ENCODE data around the gene ANKDD1A.

Gene ANKDD1A

DNA sequence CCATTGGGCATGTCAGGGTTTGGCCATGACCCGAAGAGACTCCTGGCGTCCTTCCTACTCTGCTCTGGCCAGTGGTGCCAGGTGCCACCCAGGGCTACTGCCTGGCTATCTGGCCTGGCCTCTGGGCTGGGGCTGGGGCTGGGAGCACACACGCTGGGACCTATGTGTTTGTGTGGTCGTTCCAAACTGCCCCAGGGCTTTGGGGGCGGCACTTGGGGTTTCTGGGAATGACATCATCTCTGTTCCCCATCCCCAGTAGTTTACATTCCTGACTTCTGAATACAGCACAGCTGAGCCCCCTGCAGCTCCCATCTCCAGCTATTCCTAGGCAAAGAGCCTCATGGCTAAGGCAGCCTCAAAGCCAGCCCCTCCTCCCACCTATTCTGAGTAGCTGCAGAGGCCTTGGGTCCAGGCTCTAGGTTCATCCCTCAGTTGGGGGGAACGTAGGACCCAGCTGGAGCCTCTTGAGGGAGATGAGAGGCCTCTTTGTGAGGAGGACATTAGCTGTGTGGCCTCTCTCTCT is 45.6 kb upstream of the ANKDD1A start:
- peaks cover 4% of the 10 kb centered on the region for H3K79me1 ChIP-seq (ENCODE audit: low read length)
- no peak overlapping the region for H3K4me3 ChIP-seq (ENCODE audit: low read length)
- H4K5ac ChIP-seq (ENCODE audit: low read length) = no peak overlapping the region
- H3K27me3 ChIP-seq (ENCODE audit: insufficient read depth, low read length, poor library complexity) = no peaks in the 10 kb centered on the region
- peak overlapping the region; percentile 49 for H3K56ac ChIP-seq (ENCODE audit: low read length)
- no peak overlapping the region for H2BK120ac ChIP-seq (ENCODE audit: low read depth, low read length)
- H3K18ac ChIP-seq (ENCODE audit: low read length) = no peak overlapping the region
- no peak overlapping the region for H2AK5ac ChIP-seq (ENCODE audit: low read length)
- WGBS (ENCODE audit: extremely low coverage, insufficient coverage, low lambda C conversion rate) = no CpG with 5 or more reads among the region's 6 CpGs
- H2BK15ac ChIP-seq (replicated peaks; ENCODE audit: low read depth) = no peak overlapping the region
- H3K4me1 ChIP-seq (ENCODE audit: control insufficient read depth, low read depth, low read length) = peaks cover 9% of the 10 kb centered on the region
- H3K79me2 ChIP-seq (ENCODE audit: control insufficient read depth, insufficient read depth, low read length) = no peaks in the 10 kb centered on the region
- no peak overlapping the region for H2BK5ac ChIP-seq (ENCODE audit: low read length)
- peaks cover 3% of the 10 kb centered on the region for H3K36me3 ChIP-seq (ENCODE audit: control insufficient read depth, insufficient read depth, low read length)
- no peak overlapping the region for H3K4ac ChIP-seq (ENCODE audit: low read depth, low read length)
- no peak overlapping the region for H3K27ac ChIP-seq (ENCODE audit: low read depth, low read length)
- peak; percentile 94 for DNase-seq
- no peak overlapping the region for H4K8ac ChIP-seq (ENCODE audit: low read depth, low read length)
- peak overlapping the region; percentile 36 for H3K9ac ChIP-seq (ENCODE audit: low read length)
- no peak overlapping the region for H3K23ac ChIP-seq (ENCODE audit: low read length)
- no peak overlapping the region for H3K4me2 ChIP-seq (ENCODE audit: low read length)

DNA sequence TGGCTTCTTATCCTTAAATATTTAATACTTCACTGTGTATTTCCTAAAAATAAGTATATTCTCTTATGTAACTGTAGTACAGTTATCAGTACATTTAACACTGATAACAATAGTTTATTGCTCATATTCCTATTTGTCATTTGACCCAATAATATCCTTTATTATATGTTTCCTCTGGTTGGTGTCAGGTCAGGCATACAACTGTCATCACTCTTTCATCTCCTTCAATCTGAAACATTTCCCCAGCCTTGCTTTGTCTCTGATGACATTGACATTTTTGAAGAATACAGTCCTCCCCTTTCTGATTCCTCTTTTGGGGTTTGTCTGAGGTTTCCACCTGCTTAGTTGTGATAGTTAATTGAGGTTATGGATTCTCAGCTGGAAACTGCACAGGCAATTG is 42.2 kb upstream of the ANKDD1A start:
- Histone ChIP-seq H3K4me3 (ENCODE audit: low read length) (no peak overlapping the region), H3K79me2 (ENCODE audit: control insufficient read depth, insufficient read depth, low read length) (no peaks in the 10 kb centered on the region), H4K5ac (ENCODE audit: low read length) (no peak overlapping the region), H3K56ac (ENCODE audit: low read length) (no peak overlapping the region), H3K27ac (ENCODE audit: low read depth, low read length) (no peak overlapping the region), H3K9ac (ENCODE audit: low read length) (no peak overlapping the region), H4K8ac (ENCODE audit: low read depth, low read length) (no peak overlapping the region), H3K4me2 (ENCODE audit: low read length) (no peak overlapping the region), H3K23ac (ENCODE audit: low read length) (no peak overlapping the region), H2BK120ac (ENCODE audit: low read depth, low read length) (no peak overlapping the region), H3K27me3 (ENCODE audit: insufficient read depth, low read length, poor library complexity) (no peaks in the 10 kb centered on the region), H2BK15ac (replicated peaks; ENCODE audit: low read depth) (no peak overlapping the region), H3K36me3 (ENCODE audit: control insufficient read depth, insufficient read depth, low read length) (peaks cover 1% of the 10 kb centered on the region), H3K4me1 (ENCODE audit: control insufficient read depth, low read depth, low read length) (peaks cover 5% of the 10 kb centered on the region), H3K18ac (ENCODE audit: low read length) (no peak overlapping the region), H2AK5ac (ENCODE audit: low read length) (no peak overlapping the region), H3K4ac (ENCODE audit: low read depth, low read length) (no peak overlapping the region), H2BK5ac (ENCODE audit: low read length) (no peak overlapping the region), H3K79me1 (ENCODE audit: low read length) (peaks cover 2% of the 10 kb centered on the region)
- DNase-seq = no peak

DNA sequence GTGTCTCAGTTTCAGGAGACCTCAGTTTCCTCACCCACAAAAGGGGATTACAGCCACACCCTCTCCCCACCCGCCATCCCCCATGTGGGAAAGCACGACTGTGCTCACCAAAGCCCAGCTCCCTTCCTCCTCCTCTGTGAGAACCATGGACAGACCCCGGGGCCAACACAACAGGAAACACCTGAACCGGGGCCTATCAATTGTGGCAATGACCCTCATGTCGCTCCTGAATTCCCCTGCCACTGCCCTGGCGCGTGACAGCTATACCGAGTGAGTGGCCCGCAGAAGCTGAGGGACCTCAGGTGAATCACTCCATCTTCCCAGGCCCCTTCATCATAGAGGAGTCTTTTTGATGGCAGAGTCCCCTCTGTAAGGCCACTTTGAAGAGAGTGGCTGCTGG is 41.3 kb upstream of the ANKDD1A start:
- no peaks in the 10 kb centered on the region for H3K79me2 ChIP-seq (ENCODE audit: control insufficient read depth, insufficient read depth, low read length)
- no peak for DNase-seq
- no peak overlapping the region for H3K4me2 ChIP-seq (ENCODE audit: low read length)
- no peak overlapping the region for H4K5ac ChIP-seq (ENCODE audit: low read length)
- no peak overlapping the region for H3K9ac ChIP-seq (ENCODE audit: low read length)
- H2BK5ac ChIP-seq (ENCODE audit: low read length) = no peak overlapping the region
- H3K4ac ChIP-seq (ENCODE audit: low read depth, low read length) = no peak overlapping the region
- H2BK15ac ChIP-seq (replicated peaks; ENCODE audit: low read depth) = no peak overlapping the region
- H3K4me1 ChIP-seq (ENCODE audit: control insufficient read depth, low read depth, low read length) = peaks cover 11% of the 10 kb centered on the region
- peaks cover 1% of the 10 kb centered on the region for H3K36me3 ChIP-seq (ENCODE audit: control insufficient read depth, insufficient read depth, low read length)
- H4K8ac ChIP-seq (ENCODE audit: low read depth, low read length) = no peak overlapping the region
- H3K27me3 ChIP-seq (ENCODE audit: insufficient read depth, low read length, poor library complexity) = no peaks in the 10 kb centered on the region
- no CpG with 5 or more reads among the region's 9 CpGs for WGBS (ENCODE audit: extremely low coverage, insufficient coverage, low lambda C conversion rate)
- no peak overlapping the region for H2AK5ac ChIP-seq (ENCODE audit: low read length)
- no peak overlapping the region for H3K23ac ChIP-seq (ENCODE audit: low read length)
- peaks cover 2% of the 10 kb centered on the region for H3K79me1 ChIP-seq (ENCODE audit: low read length)
- no peak overlapping the region for H3K4me3 ChIP-seq (ENCODE audit: low read length)
- no peak overlapping the region for H3K18ac ChIP-seq (ENCODE audit: low read length)
- H3K56ac ChIP-seq (ENCODE audit: low read length) = no peak overlapping the region
- no peak overlapping the region for H3K27ac ChIP-seq (ENCODE audit: low read depth, low read length)
- H2BK120ac ChIP-seq (ENCODE audit: low read depth, low read length) = no peak overlapping the region

DNA sequence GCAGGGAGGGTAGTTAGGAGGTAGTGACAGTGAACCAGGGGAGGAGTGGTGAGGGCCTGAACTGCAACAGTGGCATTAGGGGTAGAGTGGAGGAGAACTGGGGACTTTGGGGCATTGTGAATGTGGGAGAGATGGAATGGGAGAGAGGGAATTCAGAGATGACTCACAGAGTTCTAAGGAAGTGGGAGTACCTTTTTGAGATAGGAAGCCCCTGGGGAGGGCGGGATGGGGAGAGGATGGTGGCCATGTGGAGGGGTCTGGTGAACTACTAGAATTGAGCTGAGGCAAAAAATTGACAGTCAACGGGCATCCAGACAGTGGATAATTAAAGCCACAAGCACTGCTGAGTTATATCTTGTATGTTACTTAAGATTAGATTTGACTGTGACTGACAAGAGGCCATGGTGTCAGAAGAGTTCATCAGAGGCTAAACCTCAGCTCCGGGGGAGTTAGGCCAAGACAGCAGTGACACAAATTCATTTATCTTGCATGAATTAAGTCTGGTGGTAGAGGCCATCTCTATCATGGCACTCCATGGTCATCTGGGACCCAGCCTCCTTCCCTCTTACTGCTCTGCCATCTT is 36.0 kb upstream of the ANKDD1A start:
- H3K4ac ChIP-seq (ENCODE audit: low read depth, low read length) = peak overlapping the region; percentile 8

DNA sequence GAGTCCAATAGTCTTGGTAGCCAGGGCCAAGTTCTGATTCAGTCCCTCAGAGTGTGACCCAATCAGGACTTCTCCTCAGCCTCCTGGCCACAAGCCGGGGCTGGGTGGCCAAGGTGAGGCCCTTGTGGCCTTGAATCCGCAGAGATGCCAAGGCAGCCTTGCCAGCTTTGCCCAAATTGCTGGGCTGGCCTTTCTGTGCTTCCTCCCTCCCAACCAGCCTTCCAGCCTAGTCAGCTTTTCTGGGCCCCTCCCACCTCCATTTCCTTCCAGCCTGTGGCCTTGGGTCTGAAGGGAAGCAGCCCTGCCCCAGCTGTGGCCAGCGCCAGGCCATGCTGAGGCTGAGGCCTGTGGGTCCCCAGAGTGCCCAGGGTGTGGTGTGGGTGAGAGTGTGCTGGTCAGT is 34.3 kb upstream of the ANKDD1A start:
- Histone ChIP-seq H3K4ac (ENCODE audit: low read depth, low read length) (no peak overlapping the region), H4K8ac (ENCODE audit: low read depth, low read length) (no peak overlapping the region), H3K4me1 (ENCODE audit: control insufficient read depth, low read depth, low read length) (peaks cover 8% of the 10 kb centered on the region), H2AK5ac (ENCODE audit: low read length) (no peak overlapping the region), H2BK120ac (ENCODE audit: low read depth, low read length) (no peak overlapping the region), H2BK15ac (replicated peaks; ENCODE audit: low read depth) (no peak overlapping the region), H2BK5ac (ENCODE audit: low read length) (no peak overlapping the region), H3K23ac (ENCODE audit: low read length) (no peak overlapping the region), H3K4me2 (ENCODE audit: low read length) (no peak overlapping the region), H3K36me3 (ENCODE audit: control insufficient read depth, insufficient read depth, low read length) (no peaks in the 10 kb centered on the region), H3K56ac (ENCODE audit: low read length) (peak overlapping the region; percentile 62), H4K5ac (ENCODE audit: low read length) (no peak overlapping the region), H3K18ac (ENCODE audit: low read length) (no peak overlapping the region), H3K79me2 (ENCODE audit: control insufficient read depth, insufficient read depth, low read length) (no peaks in the 10 kb centered on the region), H3K9ac (ENCODE audit: low read length) (peak overlapping the region; percentile 38), H3K4me3 (ENCODE audit: low read length) (no peak overlapping the region), H3K79me1 (ENCODE audit: low read length) (no peaks in the 10 kb centered on the region), H3K27me3 (ENCODE audit: insufficient read depth, low read length, poor library complexity) (no peaks in the 10 kb centered on the region), H3K27ac (ENCODE audit: low read depth, low read length) (no peak overlapping the region)
- no CpG with 5 or more reads among the region's 3 CpGs for WGBS (ENCODE audit: extremely low coverage, insufficient coverage, low lambda C conversion rate)
- no peak for DNase-seq

More for the DNA sequence above, 36.0 kb upstream of the ANKDD1A start:
- H3K4me3 ChIP-seq (ENCODE audit: low read length) = no peak overlapping the region
- H4K5ac ChIP-seq (ENCODE audit: low read length) = no peak overlapping the region
- no peak overlapping the region for H2BK15ac ChIP-seq (replicated peaks; ENCODE audit: low read depth)
- H3K79me1 ChIP-seq (ENCODE audit: low read length) = no peaks in the 10 kb centered on the region
- no peak overlapping the region for H3K4me2 ChIP-seq (ENCODE audit: low read length)
- no peaks in the 10 kb centered on the region for H3K27me3 ChIP-seq (ENCODE audit: insufficient read depth, low read length, poor library complexity)
- H3K79me2 ChIP-seq (ENCODE audit: control insufficient read depth, insufficient read depth, low read length) = no peaks in the 10 kb centered on the region
- no peak overlapping the region for H3K23ac ChIP-seq (ENCODE audit: low read length)
- H3K56ac ChIP-seq (ENCODE audit: low read length) = peak overlapping the region; percentile 22
- DNase-seq = no peak
- H2BK5ac ChIP-seq (ENCODE audit: low read length) = no peak overlapping the region
- no peak overlapping the region for H3K27ac ChIP-seq (ENCODE audit: low read depth, low read length)
- H2AK5ac ChIP-seq (ENCODE audit: low read length) = no peak overlapping the region
- WGBS (ENCODE audit: extremely low coverage, insufficient coverage, low lambda C conversion rate) = no CpG with 5 or more reads among the region's 3 CpGs
- H3K9ac ChIP-seq (ENCODE audit: low read length) = no peak overlapping the region
- peak overlapping the region; percentile 46 for H2BK120ac ChIP-seq (ENCODE audit: low read depth, low read length)
- no peak overlapping the region for H4K8ac ChIP-seq (ENCODE audit: low read depth, low read length)
- peaks cover 8% of the 10 kb centered on the region for H3K4me1 ChIP-seq (ENCODE audit: control insufficient read depth, low read depth, low read length)
- peak overlapping the region; percentile 4 for H3K18ac ChIP-seq (ENCODE audit: low read length)
- no peaks in the 10 kb centered on the region for H3K36me3 ChIP-seq (ENCODE audit: control insufficient read depth, insufficient read depth, low read length)

DNA sequence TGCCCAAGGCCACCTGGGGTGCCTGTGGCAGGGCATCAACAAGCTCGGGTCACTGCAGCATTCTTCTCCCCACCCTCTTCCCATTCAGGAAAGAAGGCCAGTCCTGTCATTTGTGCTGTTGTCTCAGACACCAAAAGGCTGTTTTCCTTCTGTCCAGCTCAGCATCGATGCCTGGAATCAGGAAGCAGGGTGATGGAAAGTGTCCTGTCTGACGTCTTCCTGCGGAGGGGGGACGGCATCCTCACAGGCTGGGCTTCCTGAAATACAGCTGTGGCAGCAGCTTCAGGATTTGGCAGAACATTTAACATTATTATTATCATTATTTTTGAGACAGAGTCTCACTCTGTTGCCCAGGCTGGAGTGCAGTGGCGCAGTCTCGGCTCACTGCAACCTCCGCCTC is 33.0 kb upstream of the ANKDD1A start:
- no peaks in the 10 kb centered on the region for H3K79me2 ChIP-seq (ENCODE audit: control insufficient read depth, insufficient read depth, low read length)
- H3K79me1 ChIP-seq (ENCODE audit: low read length) = no peaks in the 10 kb centered on the region
- H3K23ac ChIP-seq (ENCODE audit: low read length) = no peak overlapping the region
- no peaks in the 10 kb centered on the region for H3K27me3 ChIP-seq (ENCODE audit: insufficient read depth, low read length, poor library complexity)
- H3K4ac ChIP-seq (ENCODE audit: low read depth, low read length) = no peak overlapping the region
- no peak overlapping the region for H2AK5ac ChIP-seq (ENCODE audit: low read length)
- H3K27ac ChIP-seq (ENCODE audit: low read depth, low read length) = no peak overlapping the region
- peaks cover 6% of the 10 kb centered on the region for H3K4me1 ChIP-seq (ENCODE audit: control insufficient read depth, low read depth, low read length)
- no peak overlapping the region for H3K9ac ChIP-seq (ENCODE audit: low read length)
- H3K4me2 ChIP-seq (ENCODE audit: low read length) = no peak overlapping the region
- no peak overlapping the region for H2BK5ac ChIP-seq (ENCODE audit: low read length)
- no CpG with 5 or more reads among the region's 8 CpGs for WGBS (ENCODE audit: extremely low coverage, insufficient coverage, low lambda C conversion rate)
- no peak overlapping the region for H4K8ac ChIP-seq (ENCODE audit: low read depth, low read length)
- no peak for DNase-seq
- H2BK120ac ChIP-seq (ENCODE audit: low read depth, low read length) = no peak overlapping the region
- H2BK15ac ChIP-seq (replicated peaks; ENCODE audit: low read depth) = no peak overlapping the region
- H3K36me3 ChIP-seq (ENCODE audit: control insufficient read depth, insufficient read depth, low read length) = no peaks in the 10 kb centered on the region
- no peak overlapping the region for H3K18ac ChIP-seq (ENCODE audit: low read length)
- no peak overlapping the region for H3K56ac ChIP-seq (ENCODE audit: low read length)
- H3K4me3 ChIP-seq (ENCODE audit: low read length) = no peak overlapping the region
- no peak overlapping the region for H4K5ac ChIP-seq (ENCODE audit: low read length)
